Stomach (tissue), 4 donors: ENCODE results near the gene HSPBAP1.

Experiments used
- POLR2A ChIP-seq, 4 donors: fragments of 450-650 bp; IDR thresholded peaks; one replicate each; pipeline ENCODE4 v1.6.1; 2016; ENCODE audit warnings: antibody characterized with exemption in 4 of 4, control low read depth in 2 of 4, mild to moderate bottlenecking in 1 of 4, moderate library complexity in 1 of 4
- TF ChIP-seq, protein P1 (sequence below), 7 experiments: fragments of 450-650 bp in 4 of 7; fragments of 200-600 bp in 3 of 7; sonication (generic) in 3 of 7; IDR thresholded peaks; one replicate each; pipeline ENCODE4 v1.5.1; 2016 to 2019; ENCODE audit warnings: antibody characterized with exemption in 7 of 7, control low read depth in 2 of 7, mild to moderate bottlenecking in 1 of 7

DNA sequence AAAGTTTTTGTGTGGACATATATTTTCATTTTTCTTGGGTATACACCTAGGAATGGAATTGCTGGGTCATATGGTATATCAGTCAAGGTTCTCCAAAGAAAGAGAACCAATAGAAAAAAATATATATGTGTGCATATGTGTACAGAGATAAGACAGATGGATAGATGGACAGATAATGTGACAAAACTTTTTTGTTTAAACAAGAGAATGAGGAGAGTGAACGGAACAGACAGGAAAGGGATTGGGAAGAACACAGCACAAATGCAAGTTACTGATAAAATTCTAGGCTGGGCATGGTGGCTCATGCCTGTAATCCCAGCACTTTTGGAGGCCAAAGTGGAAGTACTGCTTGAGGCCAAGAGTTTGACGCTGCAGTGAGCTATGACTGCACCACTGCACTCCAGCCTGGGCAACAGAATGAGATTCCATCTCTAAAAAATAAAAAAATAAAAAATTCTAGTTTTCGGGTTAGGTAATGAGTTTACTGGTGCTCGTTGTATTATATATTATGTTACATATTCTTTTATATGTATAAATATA, 50.0 kb downstream of the HSPBAP1 start:
- TF ChIP-seq POLR2A (IDR thresholded peaks at IDR 0.05), result no peak
- TF ChIP-seq, protein P1, sequence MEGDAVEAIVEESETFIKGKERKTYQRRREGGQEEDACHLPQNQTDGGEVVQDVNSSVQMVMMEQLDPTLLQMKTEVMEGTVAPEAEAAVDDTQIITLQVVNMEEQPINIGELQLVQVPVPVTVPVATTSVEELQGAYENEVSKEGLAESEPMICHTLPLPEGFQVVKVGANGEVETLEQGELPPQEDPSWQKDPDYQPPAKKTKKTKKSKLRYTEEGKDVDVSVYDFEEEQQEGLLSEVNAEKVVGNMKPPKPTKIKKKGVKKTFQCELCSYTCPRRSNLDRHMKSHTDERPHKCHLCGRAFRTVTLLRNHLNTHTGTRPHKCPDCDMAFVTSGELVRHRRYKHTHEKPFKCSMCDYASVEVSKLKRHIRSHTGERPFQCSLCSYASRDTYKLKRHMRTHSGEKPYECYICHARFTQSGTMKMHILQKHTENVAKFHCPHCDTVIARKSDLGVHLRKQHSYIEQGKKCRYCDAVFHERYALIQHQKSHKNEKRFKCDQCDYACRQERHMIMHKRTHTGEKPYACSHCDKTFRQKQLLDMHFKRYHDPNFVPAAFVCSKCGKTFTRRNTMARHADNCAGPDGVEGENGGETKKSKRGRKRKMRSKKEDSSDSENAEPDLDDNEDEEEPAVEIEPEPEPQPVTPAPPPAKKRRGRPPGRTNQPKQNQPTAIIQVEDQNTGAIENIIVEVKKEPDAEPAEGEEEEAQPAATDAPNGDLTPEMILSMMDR (IDR thresholded peaks at IDR 0.05), result no peak
